Measurements from ENCODE around the gene CRTC3. TPM values are rescaled to one million over a fixed set of nuclear protein-coding genes. Genes with fewer than 3 reads are reported as not detected.

Gene CRTC3
- total and polyA plus RNA-seq, 4 donors: 17.0 to 32.5 (median 24.9) TPM

GRCh38 chr15:90571063-90571541 lies 41.4 kb downstream of the CRTC3 start:
- DNase-seq (ENCODE audit: low read depth in 4 of 6, low spot score in 6 of 6): no peak
- no peak overlapping the region for H3K27ac ChIP-seq (ENCODE audit: low read depth, low read length)
- no peaks in the 10 kb centered on the region for H3K27me3 ChIP-seq (ENCODE audit: control insufficient read depth, insufficient read depth, low read length)
- 48% methylated on average over 3 of the region's 4 CpGs for WGBS (ENCODE audit: insufficient coverage)
- H3K36me3 ChIP-seq (ENCODE audit: control insufficient read depth, insufficient read depth, low read length): no peaks in the 10 kb centered on the region
- no peak overlapping the region for H3K4me3 ChIP-seq (ENCODE audit: low read depth, low read length)
- H3K4me1 ChIP-seq (ENCODE audit: control insufficient read depth, insufficient read depth, low read length): no peaks in the 10 kb centered on the region
- H3K9me3 ChIP-seq (ENCODE audit: control insufficient read depth, insufficient read depth, low read length): peaks cover 4% of the 10 kb centered on the region

- Histone ChIP-seq H3K27ac (ENCODE audit: low read depth, low read length) (no peak overlapping the region), H3K27me3 (ENCODE audit: control insufficient read depth, insufficient read depth, low read length) (no peaks in the 10 kb centered on the region), H3K4me1 (ENCODE audit: control insufficient read depth, insufficient read depth, low read length) (no peaks in the 10 kb centered on the region), H3K9me3 (ENCODE audit: control insufficient read depth, insufficient read depth, low read length) (no peaks in the 10 kb centered on the region), H3K36me3 (ENCODE audit: control insufficient read depth, insufficient read depth, low read length) (no peaks in the 10 kb centered on the region), H3K4me3 (ENCODE audit: low read depth, low read length) (no peak overlapping the region)
- WGBS (ENCODE audit: insufficient coverage): no CpG with 5 or more reads among the region's 3 CpGs
- no peak for DNase-seq (ENCODE audit: low read depth in 4 of 6, low spot score in 6 of 6)
Observed at GRCh38 chr15:90572893-90573292, 43.2 kb downstream of the CRTC3 start.

- H3K9me3 ChIP-seq (ENCODE audit: control insufficient read depth, insufficient read depth, low read length): no peaks in the 10 kb centered on the region
- no peaks in the 10 kb centered on the region for H3K36me3 ChIP-seq (ENCODE audit: control insufficient read depth, insufficient read depth, low read length)
- no peak overlapping the region for H3K27ac ChIP-seq (ENCODE audit: low read depth, low read length)
- WGBS (ENCODE audit: insufficient coverage): 80% methylated on average over 5 of the region's 7 CpGs
- H3K27me3 ChIP-seq (ENCODE audit: control insufficient read depth, insufficient read depth, low read length): no peaks in the 10 kb centered on the region
- H3K4me3 ChIP-seq (ENCODE audit: low read depth, low read length): no peak overlapping the region
- H3K4me1 ChIP-seq (ENCODE audit: control insufficient read depth, insufficient read depth, low read length): peaks cover 2% of the 10 kb centered on the region
- DNase-seq (ENCODE audit: low read depth in 4 of 6, low spot score in 6 of 6): no peak
Observed at GRCh38 chr15:90576711-90577389, 47.1 kb downstream of the CRTC3 start.

- H3K27ac ChIP-seq (ENCODE audit: low read depth, low read length): no peak overlapping the region
Observed at GRCh38 chr15:90579213-90579612, 49.5 kb downstream of the CRTC3 start.

GRCh38 chr15:90580099-90580498 lies 50.4 kb downstream of the CRTC3 start:
- Histone ChIP-seq H3K27ac (ENCODE audit: low read depth, low read length) (no peak overlapping the region), H3K27me3 (ENCODE audit: control insufficient read depth, insufficient read depth, low read length) (no peaks in the 10 kb centered on the region), H3K9me3 (ENCODE audit: control insufficient read depth, insufficient read depth, low read length) (no peaks in the 10 kb centered on the region), H3K36me3 (ENCODE audit: control insufficient read depth, insufficient read depth, low read length) (no peaks in the 10 kb centered on the region), H3K4me1 (ENCODE audit: control insufficient read depth, insufficient read depth, low read length) (peaks cover 22% of the 10 kb centered on the region), H3K4me3 (ENCODE audit: low read depth, low read length) (no peak overlapping the region)
- WGBS (ENCODE audit: insufficient coverage): 85% methylated on average over 4 of the region's 5 CpGs
- no peak for DNase-seq (ENCODE audit: low read depth in 4 of 6, low spot score in 6 of 6)

More at GRCh38 chr15:90579213-90579612, 49.5 kb downstream of the CRTC3 start:
- WGBS (ENCODE audit: insufficient coverage): no CpG with 5 or more reads among the region's 3 CpGs
- no peaks in the 10 kb centered on the region for H3K36me3 ChIP-seq (ENCODE audit: control insufficient read depth, insufficient read depth, low read length)
- H3K4me1 ChIP-seq (ENCODE audit: control insufficient read depth, insufficient read depth, low read length): peaks cover 20% of the 10 kb centered on the region
- no peaks in the 10 kb centered on the region for H3K27me3 ChIP-seq (ENCODE audit: control insufficient read depth, insufficient read depth, low read length)
- no peak overlapping the region for H3K4me3 ChIP-seq (ENCODE audit: low read depth, low read length)
- no peak for DNase-seq (ENCODE audit: low read depth in 4 of 6, low spot score in 6 of 6)
- H3K9me3 ChIP-seq (ENCODE audit: control insufficient read depth, insufficient read depth, low read length): no peaks in the 10 kb centered on the region

GRCh38 chr15:90580541-90580940 lies 50.8 kb downstream of the CRTC3 start:
- no peak overlapping the region for H3K4me3 ChIP-seq (ENCODE audit: low read depth, low read length)
- H3K27me3 ChIP-seq (ENCODE audit: control insufficient read depth, insufficient read depth, low read length): no peaks in the 10 kb centered on the region
- no peaks in the 10 kb centered on the region for H3K9me3 ChIP-seq (ENCODE audit: control insufficient read depth, insufficient read depth, low read length)
- H3K36me3 ChIP-seq (ENCODE audit: control insufficient read depth, insufficient read depth, low read length): no peaks in the 10 kb centered on the region
- no peak overlapping the region for H3K27ac ChIP-seq (ENCODE audit: low read depth, low read length)
- H3K4me1 ChIP-seq (ENCODE audit: control insufficient read depth, insufficient read depth, low read length): peaks cover 22% of the 10 kb centered on the region
- no peak for DNase-seq (ENCODE audit: low read depth in 4 of 6, low spot score in 6 of 6)
- WGBS (ENCODE audit: insufficient coverage): 77% methylated on average over 4 of the region's 7 CpGs

GRCh38 chr15:90580946-90581345 lies 51.2 kb downstream of the CRTC3 start:
- Histone ChIP-seq H3K36me3 (ENCODE audit: control insufficient read depth, insufficient read depth, low read length) (no peaks in the 10 kb centered on the region), H3K4me1 (ENCODE audit: control insufficient read depth, insufficient read depth, low read length) (peaks cover 22% of the 10 kb centered on the region), H3K27me3 (ENCODE audit: control insufficient read depth, insufficient read depth, low read length) (no peaks in the 10 kb centered on the region), H3K9me3 (ENCODE audit: control insufficient read depth, insufficient read depth, low read length) (no peaks in the 10 kb centered on the region), H3K27ac (ENCODE audit: low read depth, low read length) (no peak overlapping the region), H3K4me3 (ENCODE audit: low read depth, low read length) (no peak overlapping the region)
- 85% methylated on average over 3 of the region's 3 CpGs for WGBS (ENCODE audit: insufficient coverage)
- no peak for DNase-seq (ENCODE audit: low read depth in 4 of 6, low spot score in 6 of 6)

- Histone ChIP-seq H3K27me3 (ENCODE audit: control insufficient read depth, insufficient read depth, low read length) (no peaks in the 10 kb centered on the region), H3K9me3 (ENCODE audit: control insufficient read depth, insufficient read depth, low read length) (no peaks in the 10 kb centered on the region), H3K36me3 (ENCODE audit: control insufficient read depth, insufficient read depth, low read length) (no peaks in the 10 kb centered on the region), H3K27ac (ENCODE audit: low read depth, low read length) (no peak overlapping the region), H3K4me3 (ENCODE audit: low read depth, low read length) (no peak overlapping the region), H3K4me1 (ENCODE audit: control insufficient read depth, insufficient read depth, low read length) (peaks cover 22% of the 10 kb centered on the region)
- DNase-seq (ENCODE audit: low read depth in 4 of 6, low spot score in 6 of 6): no peak
- 67% methylated on average over 3 of the region's 6 CpGs for WGBS (ENCODE audit: insufficient coverage)
Observed at GRCh38 chr15:90581771-90582352, 52.1 kb downstream of the CRTC3 start.

GRCh38 chr15:90582553-90582952 lies 52.8 kb downstream of the CRTC3 start:
- no peak overlapping the region for H3K27ac ChIP-seq (ENCODE audit: low read depth, low read length)
- WGBS (ENCODE audit: insufficient coverage): 58% methylated on average over 2 of the region's 2 CpGs
- peaks cover 22% of the 10 kb centered on the region for H3K4me1 ChIP-seq (ENCODE audit: control insufficient read depth, insufficient read depth, low read length)
- DNase-seq (ENCODE audit: low read depth in 4 of 6, low spot score in 6 of 6): no peak
- no peak overlapping the region for H3K4me3 ChIP-seq (ENCODE audit: low read depth, low read length)
- no peaks in the 10 kb centered on the region for H3K27me3 ChIP-seq (ENCODE audit: control insufficient read depth, insufficient read depth, low read length)
- H3K9me3 ChIP-seq (ENCODE audit: control insufficient read depth, insufficient read depth, low read length): no peaks in the 10 kb centered on the region
- H3K36me3 ChIP-seq (ENCODE audit: control insufficient read depth, insufficient read depth, low read length): no peaks in the 10 kb centered on the region

All from spinal cord (tissue), 10 donors.